ENCODE data around the gene PRKG1.
A peak's percentile ranks its signal among the peaks of the same experiment; 100 is the strongest.
"Not testable (repeated sequence)": the region's sequence is repeated elsewhere in the genome, so short reads cannot be mapped to it uniquely, and the experiment has no call there.

PRKG1 gene

DNA sequence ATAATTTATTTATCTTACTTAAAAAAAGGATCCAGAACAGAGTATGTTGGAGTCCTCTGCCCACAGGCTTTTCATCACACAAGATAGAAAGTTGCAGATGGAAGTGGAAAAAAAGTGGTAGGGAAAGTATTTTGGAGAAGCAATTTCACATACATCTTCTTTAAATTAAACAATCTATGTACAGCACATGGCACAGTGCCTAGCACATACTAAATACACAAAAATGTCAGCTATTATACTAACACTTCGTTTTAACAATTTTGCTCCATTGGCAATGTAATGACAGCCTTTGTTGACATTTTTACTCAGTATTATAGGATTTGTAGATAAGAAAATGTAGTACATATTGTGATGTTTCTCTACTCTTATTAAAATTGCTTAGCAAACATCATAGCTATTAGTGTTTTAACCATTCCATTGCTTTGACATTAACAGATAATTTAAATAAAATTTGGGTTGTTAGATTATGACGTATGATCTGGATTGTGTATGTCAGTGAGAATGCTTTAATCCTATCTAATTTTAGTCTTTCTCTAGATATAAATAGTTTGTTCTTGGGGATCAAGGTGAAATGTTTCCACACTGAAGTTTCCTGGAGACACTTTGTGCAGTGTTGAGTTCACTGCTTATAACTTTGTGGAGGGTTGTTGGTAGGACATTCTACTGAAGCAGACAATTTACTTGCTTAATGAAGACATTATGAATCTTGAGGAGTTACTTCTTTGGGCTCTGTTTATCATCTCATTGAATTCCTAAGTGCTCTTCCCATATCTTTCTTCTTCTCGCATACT lies 1037.0 kb downstream of the PRKG1 start:
- no peak for DNase-seq

DNA sequence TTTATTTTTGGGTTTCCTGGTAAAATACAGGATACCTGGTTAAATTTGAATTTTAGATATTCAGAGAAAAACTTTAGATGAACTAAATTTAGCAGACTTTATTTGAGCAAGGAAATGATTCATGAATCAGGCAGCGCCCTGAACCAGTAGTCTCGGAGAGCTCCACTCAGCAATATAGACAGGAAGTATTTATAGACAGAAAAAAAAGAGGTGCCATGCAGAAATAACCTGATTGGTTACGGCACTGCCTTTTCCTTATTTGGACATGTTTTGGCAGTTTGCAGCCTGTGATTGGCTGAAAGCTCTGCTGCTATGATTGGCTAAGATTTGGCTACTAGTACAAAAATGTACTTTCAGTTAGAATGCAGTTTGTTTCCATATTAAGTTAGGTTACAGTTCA lies 1041.5 kb downstream of the PRKG1 start:
- peak; percentile 2 for DNase-seq

DNA sequence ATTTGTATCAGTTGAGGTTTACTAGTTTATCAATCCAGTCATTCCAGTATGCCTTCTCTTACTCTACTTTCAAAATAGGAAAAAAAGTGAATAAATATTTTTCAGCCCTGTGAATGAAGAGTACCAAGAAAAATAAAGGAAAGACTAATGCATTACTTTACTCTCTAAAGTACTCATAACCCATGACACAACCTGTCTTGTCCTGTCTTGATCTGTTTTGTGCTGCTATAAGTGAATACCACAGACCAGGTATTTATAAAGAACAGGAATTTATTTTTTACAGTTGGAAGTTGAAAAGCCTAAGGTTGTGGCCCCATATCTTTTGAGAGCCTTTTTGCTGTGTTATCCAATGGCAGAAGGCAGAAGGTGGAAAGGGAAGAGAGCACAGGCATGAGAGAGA lies 1045.2 kb downstream of the PRKG1 start:
- DNase-seq: no peak

DNA sequence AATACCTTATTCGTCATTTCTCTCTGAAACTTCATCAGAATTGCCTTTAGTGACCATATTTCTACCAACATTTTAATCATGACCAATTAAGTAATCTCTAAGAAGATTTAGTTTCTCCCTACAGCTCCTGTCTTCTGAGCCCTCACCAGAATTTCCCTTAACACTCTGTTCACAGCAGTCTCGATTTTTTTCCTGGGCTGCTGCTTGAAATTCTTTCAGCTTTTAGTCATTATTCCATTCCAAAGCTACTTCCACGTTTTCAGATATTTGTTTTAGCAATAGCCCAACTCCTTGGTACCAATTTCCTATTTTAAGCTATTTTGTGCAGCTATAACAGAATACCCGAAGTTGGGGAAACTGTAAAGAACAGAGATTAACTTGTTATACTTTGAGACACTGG lies 1047.4 kb downstream of the PRKG1 start:
- DNase-seq: no peak

DNA sequence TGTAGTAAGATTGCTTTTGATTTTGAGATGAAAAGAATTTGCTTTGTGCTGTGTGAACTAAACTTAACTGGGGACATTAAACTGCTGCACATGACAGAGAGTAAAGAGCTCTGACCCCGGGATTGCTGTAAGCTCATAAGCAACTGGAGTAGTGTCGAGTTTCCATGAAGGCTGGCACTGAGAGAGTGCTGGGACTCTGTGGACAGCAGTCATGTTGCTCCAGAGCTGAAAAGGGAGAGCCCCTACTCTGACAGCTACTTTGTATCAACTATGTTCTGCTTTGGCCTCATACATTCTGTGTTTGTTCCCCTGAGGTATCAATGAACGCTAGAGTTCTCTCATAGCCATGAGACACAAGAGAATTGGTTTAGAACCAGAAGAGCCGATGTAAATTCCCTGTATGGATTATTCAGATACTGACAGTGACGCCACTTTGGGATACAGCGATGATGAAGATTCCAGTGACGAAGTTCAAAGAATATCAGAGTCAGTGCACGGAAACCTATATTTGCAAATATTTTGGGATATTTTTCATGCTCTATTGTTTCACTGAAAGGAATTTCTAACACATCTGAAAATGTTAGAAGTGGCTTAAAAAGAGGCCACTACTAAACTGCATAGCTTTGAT lies 1053.9 kb downstream of the PRKG1 start:
- no peak for DNase-seq

DNA sequence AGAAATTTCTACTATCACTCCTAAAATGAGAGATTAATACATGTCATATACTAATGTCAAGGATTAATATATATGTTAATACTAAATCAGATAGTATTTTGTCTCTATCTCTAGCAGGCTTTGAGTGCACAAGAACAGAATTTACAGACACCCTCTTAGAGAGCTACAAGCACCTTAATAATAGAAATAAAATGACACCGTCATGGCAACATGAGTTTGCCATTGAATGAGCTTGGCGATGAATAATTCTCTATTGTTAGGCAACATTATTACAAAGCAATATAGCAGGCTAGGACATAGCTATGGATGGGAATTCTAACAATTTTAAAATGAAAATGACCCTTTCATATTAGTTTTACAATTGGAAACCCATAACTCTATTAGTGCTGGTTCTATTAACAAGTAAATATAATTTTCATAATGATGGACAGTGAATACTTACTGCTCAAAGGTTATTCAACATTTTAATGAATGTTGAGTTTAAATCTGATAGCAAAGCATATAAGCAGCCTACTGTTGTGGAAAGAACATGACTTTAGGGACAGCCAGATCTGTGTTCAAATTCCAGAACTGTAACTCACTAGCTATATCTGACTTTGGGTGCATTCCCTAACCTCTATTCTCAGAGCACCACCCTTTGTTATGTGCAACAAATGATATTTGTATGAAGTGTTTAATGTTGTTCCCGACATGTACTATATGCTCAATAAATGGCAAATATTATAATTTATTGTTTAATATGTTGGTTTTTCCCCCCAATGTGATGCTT lies 1055.3 kb downstream of the PRKG1 start:
- DNase-seq: peak; percentile 20

DNA sequence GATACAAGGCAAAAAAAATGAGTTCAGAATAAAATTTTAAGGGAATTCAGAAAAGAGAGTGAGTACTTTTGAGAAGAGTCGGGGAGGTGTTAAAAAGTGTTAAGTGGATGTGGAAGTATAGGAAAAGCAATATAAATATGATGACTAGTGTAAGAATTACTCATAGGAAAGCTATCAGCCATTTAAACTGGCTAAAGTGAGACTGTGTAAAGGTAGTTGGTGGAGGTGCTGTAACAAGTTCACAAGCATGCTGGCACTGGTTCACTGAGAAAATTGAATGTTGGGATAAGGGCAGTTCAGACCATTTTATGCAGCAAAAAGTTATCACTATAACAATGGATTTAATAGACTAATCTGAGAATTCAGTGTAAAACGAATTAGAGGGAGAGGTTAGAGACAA lies 1060.8 kb downstream of the PRKG1 start:
- peak; percentile 11 for DNase-seq

DNA sequence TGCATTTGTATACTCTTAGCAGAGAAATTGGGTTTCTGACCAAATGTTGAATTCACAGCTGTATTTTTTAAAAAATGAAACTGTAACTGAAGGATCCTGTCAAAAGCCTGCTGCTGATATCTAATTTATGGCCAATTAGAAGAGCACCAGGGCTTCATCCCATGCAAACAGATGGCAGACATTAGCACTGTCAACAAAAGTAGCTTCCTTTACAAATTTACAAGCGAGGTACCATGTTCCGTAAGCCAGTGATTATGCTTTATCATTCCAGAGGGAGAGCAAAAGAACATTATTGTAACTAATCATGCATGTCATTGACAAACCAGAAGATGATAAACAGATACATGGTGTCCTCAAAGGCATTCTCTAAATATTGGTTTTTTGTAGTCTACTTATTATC lies 1062.6 kb downstream of the PRKG1 start:
- DNase-seq: no peak

DNA sequence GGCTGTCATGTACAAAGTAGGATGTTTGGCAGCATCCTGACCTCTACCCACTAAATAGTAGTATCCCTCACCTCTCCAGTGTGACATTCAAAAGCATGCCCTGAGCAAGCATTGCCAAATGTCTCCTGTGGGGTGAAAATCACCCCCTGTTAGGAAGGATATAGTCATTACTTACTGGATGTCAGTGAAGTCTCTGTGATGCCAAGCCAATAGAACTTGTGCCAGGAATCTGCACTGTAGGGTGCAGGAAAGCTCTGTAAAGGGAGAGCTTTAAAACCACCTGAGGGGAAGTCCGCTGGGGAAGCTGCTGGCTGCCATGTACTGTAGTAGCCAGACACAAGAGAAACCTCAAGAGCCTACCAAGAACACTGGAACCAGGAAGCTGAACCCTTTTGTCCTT lies 1069.1 kb downstream of the PRKG1 start:
- DNase-seq: no peak

DNA sequence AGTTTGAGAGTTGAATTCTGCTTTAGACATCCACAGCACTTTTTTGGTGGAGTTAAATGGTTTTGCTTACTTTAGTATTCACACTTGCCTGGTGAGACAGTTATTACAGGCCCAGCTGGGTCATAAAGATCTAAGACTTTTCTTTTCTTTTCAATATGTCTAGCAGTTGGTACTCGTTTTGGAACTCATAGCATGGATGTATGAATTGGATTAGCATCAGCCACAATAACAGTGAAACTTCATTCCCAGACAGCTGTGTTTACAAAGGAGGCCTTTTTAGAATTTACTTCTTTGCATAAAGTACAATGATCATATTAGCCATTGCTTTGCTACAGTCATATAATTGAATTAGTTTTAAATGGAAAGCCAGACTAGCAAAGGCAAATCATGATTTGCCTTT lies 1071.3 kb downstream of the PRKG1 start:
- no peak for DNase-seq

DNA sequence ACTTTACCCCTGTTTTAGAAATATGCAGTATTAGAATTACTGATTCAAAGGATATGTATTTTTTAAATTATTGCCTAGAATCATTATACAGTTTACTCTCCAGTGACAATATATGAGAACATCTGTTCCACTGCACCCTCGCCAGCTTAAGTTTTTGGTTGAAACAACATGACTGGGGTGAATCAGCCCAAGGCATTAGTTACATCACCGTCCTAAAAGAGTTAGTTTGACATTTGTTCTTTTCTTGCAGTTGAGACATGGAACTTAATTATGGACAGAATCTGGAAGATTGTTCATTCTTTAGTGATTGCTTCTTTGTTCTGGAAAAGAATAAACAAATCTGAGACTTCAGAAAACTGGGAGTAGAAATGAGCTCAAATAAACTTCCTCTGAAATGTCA lies 1072.5 kb downstream of the PRKG1 start:
- peak; percentile 54 for DNase-seq

DNA sequence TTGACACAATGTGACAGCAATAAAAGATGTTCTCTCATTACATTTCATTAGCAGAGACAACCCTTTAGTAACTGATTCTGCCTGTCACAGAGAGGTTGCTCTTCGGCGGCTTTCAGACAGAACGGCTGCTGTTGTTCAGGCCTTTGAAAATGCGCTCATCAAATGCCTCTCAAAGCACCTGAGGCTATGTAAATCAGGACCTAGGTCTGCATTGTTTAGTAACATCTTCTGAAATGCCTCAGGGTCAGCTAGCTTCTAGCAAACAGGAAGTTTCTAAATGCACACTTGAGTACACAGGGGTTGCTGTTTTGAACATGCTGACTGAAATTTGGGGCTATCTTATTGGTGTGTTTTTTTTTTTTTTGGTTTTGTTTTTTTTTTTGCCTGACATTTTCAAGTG lies 1096.5 kb downstream of the PRKG1 start:
- DNase-seq: no peak

DNA sequence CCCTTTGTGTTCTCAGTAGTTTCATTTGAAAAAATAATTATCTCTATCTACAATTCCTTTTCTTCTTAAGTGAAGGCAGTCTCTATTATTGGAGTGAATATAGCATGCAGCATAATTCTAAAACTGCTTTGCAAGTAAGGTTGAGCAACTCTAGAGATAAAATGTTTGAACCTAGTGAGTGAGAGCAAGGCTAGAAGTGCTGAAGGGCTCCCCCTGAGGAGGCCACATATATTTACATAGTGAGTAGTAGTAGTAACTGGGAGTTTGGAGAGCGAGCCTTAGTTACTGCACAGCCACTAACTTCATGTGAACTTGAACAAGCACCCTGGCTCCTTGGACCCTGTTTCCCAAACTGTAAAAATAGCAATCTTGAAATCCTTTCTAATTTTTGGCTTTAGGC lies 1098.3 kb downstream of the PRKG1 start:
- DNase-seq: peak; percentile 10

DNA sequence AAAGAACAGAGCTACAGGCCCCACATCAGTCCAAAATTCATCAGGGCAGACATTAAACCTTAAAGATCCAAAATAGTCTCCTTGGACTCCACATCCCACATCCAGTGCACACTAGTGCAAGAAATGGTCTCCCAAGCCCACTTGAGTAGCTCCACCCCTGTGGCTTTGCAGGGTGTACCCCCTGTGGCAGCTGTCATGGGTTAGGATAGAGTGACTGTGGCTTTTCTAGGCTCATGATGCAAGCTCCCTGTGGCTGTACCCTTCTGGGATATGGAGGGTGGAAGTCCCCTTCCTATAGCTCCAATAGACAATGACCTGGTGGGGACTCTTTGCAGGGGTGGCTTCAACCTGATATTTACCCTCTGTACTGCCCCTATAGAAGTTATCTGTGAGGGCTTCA lies 1111.0 kb downstream of the PRKG1 start:
- no peak for DNase-seq

DNA sequence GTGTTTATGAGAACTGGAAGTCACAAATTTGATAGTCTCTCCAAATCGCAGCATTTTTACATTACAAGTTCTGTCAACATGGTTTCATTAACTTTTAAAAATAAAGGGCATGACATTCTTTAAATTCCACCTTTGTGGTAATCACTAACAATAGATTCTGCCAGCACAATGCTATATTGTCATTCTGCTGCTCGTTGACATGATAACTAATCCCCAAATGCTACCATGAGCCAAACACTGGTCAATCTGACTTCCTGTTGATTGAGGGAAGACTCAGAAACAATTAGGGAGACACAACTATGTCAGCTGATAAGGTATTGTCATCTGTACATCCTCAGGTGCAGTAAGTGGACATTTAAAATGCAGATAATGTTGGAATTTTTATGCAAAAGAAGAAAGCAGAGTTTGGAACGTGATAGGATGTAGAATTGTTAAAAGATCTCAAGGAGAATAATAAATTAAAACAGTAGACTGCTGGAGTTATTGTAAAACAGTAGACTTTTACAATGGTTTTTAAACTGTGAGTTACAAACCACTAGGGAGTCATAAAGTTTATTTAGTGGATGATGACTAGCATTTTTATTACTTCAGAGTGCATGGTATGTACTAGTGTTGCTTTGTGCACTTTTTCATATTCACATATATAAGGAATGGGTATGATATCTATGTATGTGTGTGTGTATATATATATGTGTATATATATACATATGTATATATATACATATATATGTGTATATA lies 1113.4 kb downstream of the PRKG1 start:
- DNase-seq: no peak

DNA sequence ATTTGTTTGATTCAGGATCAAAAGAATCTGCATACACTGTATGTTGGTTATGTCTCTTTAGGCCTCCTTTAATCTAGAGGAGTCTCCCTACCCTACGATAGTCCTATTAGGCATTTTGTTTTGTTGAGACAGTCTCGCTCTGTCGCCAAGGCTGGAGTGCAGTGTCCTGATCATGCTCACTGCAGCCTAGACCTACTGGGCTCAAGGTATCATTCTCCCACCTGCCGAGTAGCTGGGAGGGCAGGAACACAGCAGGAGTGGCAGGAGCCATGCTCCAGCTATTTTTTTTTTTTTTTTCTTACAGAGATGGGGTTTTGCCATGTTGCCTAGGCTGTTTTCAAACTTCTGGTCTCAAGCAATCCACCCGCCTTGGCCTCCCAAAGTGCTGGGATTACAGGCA lies 1116.8 kb downstream of the PRKG1 start:
- DNase-seq: no peak

DNA sequence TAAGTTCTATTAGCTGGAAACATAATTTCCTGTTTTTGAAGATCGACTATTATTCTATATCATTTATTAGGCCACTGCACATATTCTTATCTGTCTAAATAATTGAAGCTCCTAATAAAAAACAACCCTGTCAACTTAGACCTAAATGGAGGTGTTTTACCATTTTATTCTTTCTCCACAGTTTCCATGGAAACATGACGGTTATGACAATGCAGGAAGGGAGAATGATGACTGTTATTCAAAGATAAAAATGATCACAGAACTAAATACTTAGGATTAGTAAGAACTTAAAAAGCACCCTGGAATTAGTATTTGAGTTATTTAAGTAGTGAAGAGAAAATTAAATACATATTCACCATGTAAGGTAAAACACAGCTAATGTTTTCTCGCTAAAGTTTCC lies 1119.9 kb downstream of the PRKG1 start:
- DNase-seq: no peak

DNA sequence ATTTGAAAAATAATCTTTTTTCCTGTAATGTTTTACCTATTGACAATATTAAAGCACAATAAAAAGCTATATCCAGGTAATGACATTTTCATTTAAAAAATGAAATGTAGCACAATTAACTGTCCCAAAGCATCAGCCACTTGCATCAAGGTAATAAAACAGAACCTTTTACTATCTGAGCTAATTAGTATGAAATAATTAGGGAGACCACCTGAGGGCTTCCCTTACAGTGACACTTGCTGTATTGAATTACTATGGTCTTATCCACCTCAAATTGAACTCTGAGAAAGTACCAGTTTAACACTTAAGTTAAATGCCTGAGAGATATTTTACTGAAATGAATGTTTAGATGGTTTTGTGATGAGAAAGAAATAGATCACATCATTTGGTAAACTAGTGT lies 1120.4 kb downstream of the PRKG1 start:
- no peak for DNase-seq

DNA sequence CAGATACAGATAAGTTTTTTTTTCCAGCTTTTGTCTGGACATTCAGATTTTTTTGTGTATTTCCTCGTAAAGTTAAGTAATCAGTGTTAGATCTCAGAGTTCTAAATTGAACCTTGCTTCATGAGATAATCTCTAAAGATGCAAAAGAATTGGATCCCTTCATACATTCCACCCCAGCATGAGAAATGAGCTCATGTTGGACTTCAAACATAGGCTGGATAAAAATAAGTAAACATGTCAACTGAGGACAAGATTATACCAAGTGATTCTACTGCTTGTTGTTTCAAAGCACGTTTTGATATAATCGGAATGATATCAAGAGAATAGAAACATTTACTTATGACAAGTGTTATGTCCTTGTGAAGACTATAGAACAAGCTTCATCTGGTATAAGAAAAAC lies 1122.8 kb downstream of the PRKG1 start:
- DNase-seq: no peak

DNA sequence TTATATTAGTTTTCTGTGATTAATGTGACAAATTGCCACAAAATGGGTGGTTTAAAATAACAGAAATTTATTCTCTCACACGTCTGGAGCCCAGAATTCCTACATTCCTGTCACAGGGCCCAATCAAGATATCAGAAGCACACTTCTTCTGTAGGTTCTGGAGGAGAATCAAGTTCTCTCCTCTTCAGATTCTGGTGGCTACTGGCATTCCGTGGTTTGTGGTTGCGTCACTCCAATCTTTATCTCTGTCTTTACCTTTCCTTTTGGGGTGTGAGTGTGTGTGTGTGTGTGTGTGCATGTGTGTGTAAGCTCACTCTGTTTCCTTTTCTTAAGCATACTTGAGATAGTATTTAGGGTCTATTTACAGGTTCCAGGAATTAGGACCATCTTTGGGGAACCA lies 1124.3 kb downstream of the PRKG1 start:
- peak; percentile 4 for DNase-seq

DNA sequence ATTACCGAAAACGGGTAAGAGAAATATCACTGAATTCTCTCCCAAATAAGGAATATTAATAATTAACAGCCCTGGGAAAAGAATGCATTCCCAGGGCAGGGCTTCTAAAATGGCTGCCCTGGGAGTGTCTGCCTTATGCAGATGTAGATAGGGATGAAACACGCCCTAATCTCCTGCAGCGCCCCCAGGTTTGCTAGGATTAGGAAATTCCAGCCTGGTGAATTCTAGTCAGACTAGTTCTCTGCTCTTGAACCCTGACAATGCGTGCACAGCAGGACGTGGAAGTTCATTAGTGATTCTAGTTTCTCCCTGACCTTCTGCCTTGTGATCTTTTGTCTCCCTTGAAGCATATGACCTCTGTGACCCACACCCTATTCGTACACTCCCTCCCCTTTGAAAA lies 1130.6 kb downstream of the PRKG1 start:
- not testable (repeated sequence) for DNase-seq

DNA sequence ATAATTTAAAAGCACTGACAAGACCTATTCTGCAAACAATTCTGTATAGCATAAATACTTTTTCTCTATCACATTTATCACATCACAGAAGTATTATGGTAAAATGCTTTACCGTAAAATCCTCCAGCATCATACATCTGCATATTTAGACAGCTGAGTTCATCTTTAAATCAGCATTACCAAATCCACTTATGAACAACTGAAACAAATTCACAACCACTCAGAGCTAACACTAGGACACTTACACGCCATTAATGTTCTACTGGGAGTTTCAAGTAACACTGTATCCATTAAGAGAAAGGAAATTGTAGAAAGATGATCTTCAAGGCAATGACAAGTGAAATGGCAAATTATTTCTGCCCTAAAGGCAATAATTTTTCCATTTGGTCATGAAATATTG lies 1134.1 kb downstream of the PRKG1 start:
- no peak for DNase-seq

DNA sequence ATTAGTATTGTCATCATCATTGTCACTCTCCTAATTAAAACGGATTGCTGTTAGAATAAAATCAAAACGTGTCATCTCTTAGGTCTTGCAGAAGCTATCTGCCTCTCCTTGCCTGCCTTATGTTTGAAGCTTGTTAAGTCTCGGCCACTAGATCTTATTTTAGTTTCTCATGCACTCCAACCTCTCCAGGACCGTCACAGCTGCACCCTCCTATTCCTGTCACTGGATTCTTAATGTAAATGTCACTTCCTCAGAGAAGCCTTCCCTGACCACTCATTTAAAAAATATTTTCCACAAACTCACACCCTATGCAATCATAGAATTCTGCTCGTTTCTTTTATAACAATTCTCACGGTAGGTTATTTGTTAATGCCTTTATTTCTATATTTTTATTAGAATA lies 1135.9 kb downstream of the PRKG1 start:
- DNase-seq: no peak
